ENCODE results near the gene SOX6.
"Not testable (repeated sequence)": the region's sequence is repeated elsewhere in the genome, so short reads cannot be mapped to it uniquely, and the experiment has no call there.

The SOX6 gene

GRCh38 chr11:16087886-16088285 lies 268.5 kb downstream of the SOX6 start:
- DNase-seq, result no peak

DNA sequence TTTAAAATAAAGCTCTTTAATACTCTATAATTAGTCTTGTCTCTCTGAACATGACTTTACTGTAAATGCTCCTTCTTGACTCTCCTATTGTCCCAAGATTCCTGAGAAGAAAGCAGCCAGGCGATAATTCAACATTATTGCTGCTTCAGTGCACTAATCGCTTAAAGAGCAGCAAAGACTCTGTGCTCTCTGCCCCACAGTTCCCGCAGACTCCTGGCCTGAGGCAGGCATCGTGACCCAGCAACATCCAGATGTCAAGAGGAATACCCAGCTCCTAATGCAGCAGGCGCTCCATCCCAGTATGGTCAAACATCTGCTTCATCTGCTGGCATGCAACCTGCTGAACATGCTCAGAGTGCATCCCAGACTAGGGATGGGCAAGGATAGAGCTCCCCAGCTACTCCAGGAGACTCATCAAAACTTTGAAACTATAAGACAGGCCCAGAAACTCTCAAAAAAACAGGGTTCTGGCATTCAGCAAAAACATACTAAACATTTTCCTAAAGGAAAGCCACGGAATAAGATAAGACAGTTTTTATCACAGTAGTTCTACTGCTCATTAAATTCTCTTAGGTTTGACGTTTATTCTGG lies 270.0 kb downstream of the SOX6 start:
- no peak for DNase-seq

- no peak for DNase-seq
These were observed 274.0 kb downstream of the SOX6 start for GRCh38 chr11:16082095-16083055.

GRCh38 chr11:16081382-16082094 lies 274.8 kb downstream of the SOX6 start:
- DNase-seq, result no peak

- DNase-seq, result no peak
These were observed 275.5 kb downstream of the SOX6 start for GRCh38 chr11:16080688-16081381.

GRCh38 chr11:16078936-16079335 lies 277.4 kb downstream of the SOX6 start:
- DNase-seq, result no peak

- DNase-seq, result no peak
These were observed 285.8 kb downstream of the SOX6 start for GRCh38 chr11:16070573-16070972.

- DNase-seq, result not testable (repeated sequence)
These were observed 289.1 kb downstream of the SOX6 start for GRCh38 chr11:16067268-16067667.

DNA sequence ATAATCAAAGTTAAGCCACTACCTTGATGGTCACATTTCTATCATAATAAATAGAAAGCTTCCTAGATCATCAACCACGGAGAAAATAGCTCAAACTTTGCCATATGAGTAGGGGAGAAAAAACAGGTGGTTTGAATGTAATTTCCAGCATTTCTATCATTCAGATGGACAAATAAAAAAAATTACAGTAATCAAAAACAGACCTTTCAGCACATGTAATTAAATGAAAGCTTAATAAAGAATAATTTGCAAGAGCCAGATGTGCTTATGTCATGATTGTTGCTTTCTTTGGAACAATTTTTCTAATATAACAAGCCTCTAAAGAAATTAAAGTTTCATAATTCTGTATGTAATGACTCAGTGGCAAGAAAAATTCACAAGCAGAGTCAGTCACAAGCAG lies 297.0 kb downstream of the SOX6 start:
- DNase-seq, result no peak

DNA sequence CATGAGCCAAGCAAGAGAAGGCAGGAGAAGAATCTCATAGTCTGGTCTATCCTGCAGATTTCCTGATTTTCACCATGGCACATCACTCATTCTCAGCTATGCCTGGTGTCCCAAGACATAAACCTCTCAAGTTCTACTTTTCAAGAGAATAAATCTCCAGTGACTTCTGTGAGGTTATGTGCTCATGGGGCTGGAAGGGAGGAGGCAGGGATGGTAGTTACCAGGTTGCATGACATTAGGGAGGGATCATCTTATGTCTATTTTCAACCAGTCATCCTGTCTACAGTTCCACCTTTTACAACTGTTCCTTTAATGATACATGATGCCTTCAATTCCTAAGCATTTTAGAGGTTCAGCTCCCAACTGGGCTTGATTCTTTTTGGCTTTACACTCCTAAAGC lies 297.7 kb downstream of the SOX6 start:
- DNase-seq, result no peak

DNA sequence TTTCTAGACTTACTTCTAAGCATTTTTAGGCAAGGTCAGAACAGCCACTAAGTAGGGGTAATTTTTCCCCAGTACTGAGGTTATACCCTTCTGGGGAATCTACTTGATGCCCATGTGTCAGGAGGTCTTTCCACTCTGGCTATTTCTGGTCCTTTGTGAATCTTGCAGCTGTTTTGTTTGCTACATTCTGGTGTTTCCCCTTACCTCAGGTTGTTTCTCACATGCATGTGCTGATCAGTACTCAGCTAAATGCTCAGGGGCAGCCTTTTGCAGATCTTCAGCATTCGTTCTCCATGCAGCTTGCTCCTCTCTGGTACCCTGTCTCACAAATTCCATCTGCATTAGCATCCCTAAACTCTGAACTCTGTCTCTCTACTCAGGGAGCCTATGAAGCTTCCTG lies 303.6 kb downstream of the SOX6 start:
- DNase-seq, result no peak

GRCh38 chr11:16049611-16050010 lies 306.7 kb downstream of the SOX6 start:
- DNase-seq, result no peak

DNA sequence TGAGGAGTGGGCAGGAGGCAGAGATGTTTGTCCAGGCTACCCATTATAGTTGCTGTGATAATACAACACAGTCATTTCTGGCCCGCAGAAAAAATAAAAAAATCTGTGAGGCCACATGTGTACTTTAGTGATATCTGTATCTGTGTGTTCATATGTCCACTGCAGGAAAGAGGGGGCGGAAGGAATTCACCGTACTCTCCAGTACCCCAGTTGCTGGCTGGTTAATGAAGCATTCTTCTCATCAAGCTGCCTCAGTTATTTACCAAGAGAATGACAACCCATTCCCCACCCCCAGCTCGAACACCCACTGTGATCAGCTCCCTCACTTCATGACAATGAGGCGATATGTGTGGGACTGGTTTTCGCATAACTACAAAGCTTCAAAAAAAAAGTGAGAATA lies 309.3 kb downstream of the SOX6 start:
- DNase-seq, result no peak

GRCh38 chr11:16043617-16044016 lies 312.7 kb downstream of the SOX6 start:
- no peak for DNase-seq

- no peak for DNase-seq
These were observed 315.1 kb downstream of the SOX6 start for GRCh38 chr11:16041207-16041606.

- DNase-seq, result no peak
These were observed 316.2 kb downstream of the SOX6 start for GRCh38 chr11:16040151-16040550.

GRCh38 chr11:16037179-16037578 lies 319.2 kb downstream of the SOX6 start:
- no peak for DNase-seq

- no peak for DNase-seq
These were observed 320.1 kb downstream of the SOX6 start for GRCh38 chr11:16036218-16036617.

DNA sequence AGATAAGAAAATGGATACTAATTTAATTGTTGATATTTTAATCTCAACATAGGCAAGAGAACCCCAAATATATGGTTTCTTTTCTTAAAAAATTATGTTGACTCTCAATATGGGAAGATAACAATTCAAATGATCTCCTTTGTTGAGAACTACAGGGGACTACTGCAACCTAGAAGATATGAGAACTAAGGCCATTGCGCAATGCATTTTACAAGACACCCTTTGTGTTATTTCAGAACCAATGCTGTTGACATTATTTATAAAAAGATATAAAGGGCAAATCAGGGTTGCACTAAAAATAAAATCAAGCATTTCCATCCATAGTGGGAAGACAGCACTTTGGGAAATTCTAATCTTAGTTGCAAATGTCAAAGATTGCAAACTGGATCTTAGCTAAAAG lies 322.3 kb downstream of the SOX6 start:
- DNase-seq, result no peak

GRCh38 chr11:16032974-16033373 lies 323.4 kb downstream of the SOX6 start:
- DNase-seq, result no peak

DNA sequence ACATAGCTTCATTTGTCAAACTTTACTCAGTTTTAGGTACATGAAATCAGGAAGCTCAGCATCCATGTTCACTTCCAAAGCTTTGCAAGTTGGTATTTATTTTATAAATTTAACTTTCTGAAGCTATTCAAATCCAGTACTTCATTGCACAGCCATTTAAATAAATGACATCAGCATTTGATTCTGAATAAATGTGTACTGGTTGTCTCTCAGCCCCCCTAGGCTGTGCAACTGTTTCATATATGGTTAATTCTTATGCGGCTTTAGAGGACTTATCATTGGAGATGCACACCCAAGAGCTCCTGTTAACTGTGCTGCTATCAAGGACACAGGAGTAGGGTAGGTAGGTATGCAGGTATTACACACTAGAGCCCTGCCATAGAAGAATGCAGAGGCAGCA lies 325.1 kb downstream of the SOX6 start:
- DNase-seq, result no peak

DNA sequence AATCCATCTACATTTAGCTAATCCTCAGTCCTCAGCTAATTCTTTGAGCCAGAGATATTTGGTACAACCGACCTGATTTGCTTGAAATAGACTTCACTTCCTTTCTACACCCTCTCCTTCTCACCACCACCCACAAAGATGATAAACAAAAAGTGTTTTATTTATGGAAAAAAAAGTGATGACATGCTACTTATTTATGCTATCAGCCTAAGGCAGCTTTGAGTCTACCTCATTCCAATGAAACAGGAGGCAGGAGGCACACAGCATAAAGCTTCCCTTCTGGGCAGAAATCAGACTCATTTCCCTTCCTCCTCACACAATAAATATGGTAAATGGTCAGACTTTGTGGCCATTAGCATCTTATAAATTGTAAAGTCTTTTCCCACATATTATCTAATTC lies 325.7 kb downstream of the SOX6 start:
- DNase-seq, result no peak

- DNase-seq, result not testable (repeated sequence)
These were observed 327.2 kb downstream of the SOX6 start for GRCh38 chr11:16029151-16029550.
